Measurements from ENCODE around the gene SPG7.

- TF ChIP-seq POLR2A (IDR thresholded peaks at IDR 0.05) (no peak), CTCF (IDR thresholded peaks at IDR 0.05) (no peak)
Measured at GRCh38 chr16:89571636-89572035, 63.4 kb downstream of the SPG7 start.

All from right lobe of liver (tissue), 4 donors.